Gastroesophageal sphincter (tissue), 4 donors: ENCODE data around the gene PCDH9. TPM values are rescaled to one million over a fixed set of nuclear protein-coding genes. Genes with fewer than 3 reads are reported as not detected.
"Not testable (repeated sequence)": the region's sequence is repeated elsewhere in the genome, so short reads cannot be mapped to it uniquely, and the experiment has no call there.

Experiments
- ATAC-seq: fragments of 150-250 bp; one replicate; pipeline ENCODE4 v1.9.1; 2016; ENCODE audit warnings: mild to moderate bottlenecking, moderate library complexity
- H3K27ac ChIP-seq, 4 donors: fragments of 200-600 bp; sonication (generic) in 3 of 4; 1 replicate in 3 of 4; 2 replicates in 1 of 4; pipeline ENCODE4 v1.5.1; 2016 to 2019
- H3K27me3 ChIP-seq: fragments of 200-600 bp; sonication (generic); one replicate; pipeline ENCODE4 v1.5.1; 2019
- H3K36me3 ChIP-seq, 2 donors: fragments of 200-600 bp; sonication (generic); one replicate each; pipeline ENCODE4 v1.5.1; 2019; ENCODE audit warnings: control low read depth in 1 of 2
- H3K4me1 ChIP-seq, 3 donors: fragments of 200-600 bp; sonication (generic); 1 replicate in 2 of 3; 2 replicates in 1 of 3; pipeline ENCODE4 v1.5.1; 2016 to 2019; ENCODE audit warnings: control low read depth in 2 of 3
- H3K4me3 ChIP-seq, 2 donors: fragments of 200-600 bp; sonication (generic); one replicate each; pipeline ENCODE4 v1.5.1; 2019; ENCODE audit warnings: mild to moderate bottlenecking in 1 of 2, moderate library complexity in 1 of 2
- H3K9me3 ChIP-seq, 3 donors: fragments of 200-600 bp; sonication (generic); one replicate each; pipeline ENCODE4 v1.5.1; 2017 to 2019; ENCODE audit warnings: control low read depth in 2 of 3
- CTCF ChIP-seq, 4 experiments: fragments of 200-600 bp in 2 of 4; fragments of 450-650 bp in 2 of 4; sonication (generic) in 1 of 4; IDR thresholded peaks; one replicate each; pipeline ENCODE4 v1.5.1; 2017 to 2019; ENCODE audit warnings: antibody characterized with exemption in 4 of 4, mild to moderate bottlenecking in 2 of 4, moderate library complexity in 2 of 4
- EP300 ChIP-seq: sonication (generic); formaldehyde crosslinking; IDR thresholded peaks from one replicate; pipeline ENCODE4 v1.6.1; 2017; ENCODE audit warnings: antibody characterized with exemption, mild to moderate bottlenecking
- POLR2A ChIP-seq, 2 donors: fragments of 450-650 bp; IDR thresholded peaks; one replicate each; pipeline ENCODE4 v1.6.1; 2017; ENCODE audit warnings: antibody characterized with exemption in 2 of 2, mild to moderate bottlenecking in 2 of 2, moderate library complexity in 1 of 2
- POLR2AphosphoS5 ChIP-seq: sonication (generic); formaldehyde crosslinking; IDR thresholded peaks from one replicate; pipeline ENCODE4 v1.6.1; 2017; ENCODE audit warnings: antibody characterized with exemption
- WGBS, 2 donors: methylation state at CpG; one replicate each; pipeline ENCODE4 v1.1.5; 2018; ENCODE audit warnings: low coverage in 1 of 2; 5-methylcytosine and 5-hydroxymethylcytosine counted together
- total RNA-seq, 4 donors: library from RNA; depleted of rRNA; stranded (reverse); fragments of >200 nt; gene quantifications; one replicate each; pipeline ENCODE4 v1.1.0, GENCODE V29; 2016

PCDH9 gene
- total RNA-seq, 4 donors from 2014 or later = 52.9 to 141 (median 56.5) TPM

GRCh38 chr13:67097892-67098452 is 132.2 kb downstream of the PCDH9 start:
- no peak for ATAC-seq
- H3K9me3 ChIP-seq = no peaks in the 10 kb centered on the region
- no peaks in the 10 kb centered on the region for H3K36me3 ChIP-seq
- 85 to 94% methylated on average over 2 to 3 of the region's 3 CpGs for WGBS, 2 donors
- H3K4me3 ChIP-seq = no peak overlapping the region
- TF ChIP-seq POLR2A (IDR thresholded peaks at IDR 0.05) = no peak
- no peak for TF ChIP-seq EP300
- no peak for TF ChIP-seq POLR2AphosphoS5
- no peak for TF ChIP-seq CTCF (IDR thresholded peaks at IDR 0.05)
- no peak overlapping the region for H3K27ac ChIP-seq
- no peaks in the 10 kb centered on the region for H3K27me3 ChIP-seq
- peaks cover 0 to 13% (median 3%) of the 10 kb centered on the region in 3 donors for H3K4me1 ChIP-seq

GRCh38 chr13:67096893-67097292 is 133.2 kb downstream of the PCDH9 start:
- not testable (repeated sequence) for H3K4me3 ChIP-seq, H3K36me3 ChIP-seq, ATAC-seq, H3K27me3 ChIP-seq, H3K27ac ChIP-seq, H3K9me3 ChIP-seq
- H3K4me1 ChIP-seq = peaks cover 0 to 11% (median 3%) of the 10 kb centered on the region in 3 donors
- 82 to 99% methylated on average over 5 of the region's 5 CpGs for WGBS, 2 donors

GRCh38 chr13:67096418-67096817 is 133.7 kb downstream of the PCDH9 start:
- no peaks in the 10 kb centered on the region for H3K36me3 ChIP-seq
- peaks cover 0 to 8% (median 2%) of the 10 kb centered on the region in 3 donors for H3K4me1 ChIP-seq
- H3K9me3 ChIP-seq = no peaks in the 10 kb centered on the region
- H3K27ac ChIP-seq = no peak overlapping the region
- 89 to 96% methylated on average over 2 of the region's 2 CpGs for WGBS, 2 donors
- ATAC-seq = no peak
- no peaks in the 10 kb centered on the region for H3K27me3 ChIP-seq
- no peak overlapping the region for H3K4me3 ChIP-seq
- TF ChIP-seq CTCF (IDR thresholded peaks at IDR 0.05) (no peak), POLR2A (IDR thresholded peaks at IDR 0.05) (no peak), POLR2AphosphoS5 (no peak), EP300 (no peak)

- peaks cover 0 to 3% (median 2%) of the 10 kb centered on the region in 3 donors for H3K4me1 ChIP-seq
- no peak overlapping the region for H3K4me3 ChIP-seq
- no peaks in the 10 kb centered on the region for H3K9me3 ChIP-seq
- 71 to 74% methylated on average over 1 of the region's 1 CpG for WGBS, 2 donors
- no peak for TF ChIP-seq POLR2A (IDR thresholded peaks at IDR 0.05)
- TF ChIP-seq CTCF (IDR thresholded peaks at IDR 0.05) = no peak
- no peaks in the 10 kb centered on the region for H3K36me3 ChIP-seq
- H3K27ac ChIP-seq = no peak overlapping the region
- no peaks in the 10 kb centered on the region for H3K27me3 ChIP-seq
- ATAC-seq = no peak
Observed at GRCh38 chr13:67095621-67096020, 134.5 kb downstream of the PCDH9 start.

GRCh38 chr13:67094952-67095351 is 135.2 kb downstream of the PCDH9 start:
- TF ChIP-seq POLR2A (IDR thresholded peaks at IDR 0.05) (no peak), EP300 (no peak)
- H3K4me3 ChIP-seq = no peak overlapping the region
- no peak for ATAC-seq
- 78 to 83% methylated on average over 3 of the region's 3 CpGs for WGBS, 2 donors
- H3K36me3 ChIP-seq = no peaks in the 10 kb centered on the region
- peaks cover 0 to 7% (median 2%) of the 10 kb centered on the region in 3 donors for H3K4me1 ChIP-seq
- H3K27me3 ChIP-seq = no peaks in the 10 kb centered on the region
- no peaks in the 10 kb centered on the region for H3K9me3 ChIP-seq
- H3K27ac ChIP-seq = no peak overlapping the region

GRCh38 chr13:67094078-67094477 is 136.1 kb downstream of the PCDH9 start:
- no peak overlapping the region for H3K27ac ChIP-seq
- TF ChIP-seq CTCF (IDR thresholded peaks at IDR 0.05) (no peak), POLR2A (IDR thresholded peaks at IDR 0.05) (no peak), EP300 (no peak)
- no peak for ATAC-seq
- no peaks in the 10 kb centered on the region for H3K27me3 ChIP-seq
- H3K4me1 ChIP-seq = peaks cover 0 to 7% (median 2%) of the 10 kb centered on the region in 3 donors
- no peaks in the 10 kb centered on the region for H3K9me3 ChIP-seq
- no peak overlapping the region for H3K4me3 ChIP-seq
- WGBS, 2 donors = 57 to 75% methylated on average over 1 of the region's 1 CpG
- no peaks in the 10 kb centered on the region for H3K36me3 ChIP-seq
